Suprapubic skin (tissue), 3 donors: Measurements from ENCODE around the gene PGPEP1.

ENCODE experiments used
- EP300 ChIP-seq: sonication (generic); formaldehyde crosslinking; IDR thresholded peaks from one replicate; pipeline ENCODE4 v1.6.1; 2017; ENCODE audit warnings: antibody characterized with exemption
- POLR2A ChIP-seq, 2 donors: fragments of 450-650 bp; IDR thresholded peaks; one replicate each; pipeline ENCODE4 v1.6.1; 2017; ENCODE audit warnings: antibody characterized with exemption in 2 of 2, mild to moderate bottlenecking in 2 of 2, moderate library complexity in 2 of 2
- TF ChIP-seq, protein P1 (sequence below), 2 donors: fragments of 200-600 bp in 1 of 2; fragments of 450-650 bp in 1 of 2; sonication (generic) in 1 of 2; IDR thresholded peaks; one replicate each; pipeline ENCODE4 v1.5.1; 2016 to 2019; ENCODE audit warnings: antibody characterized with exemption in 2 of 2, mild to moderate bottlenecking in 1 of 2, moderate library complexity in 1 of 2

DNA sequence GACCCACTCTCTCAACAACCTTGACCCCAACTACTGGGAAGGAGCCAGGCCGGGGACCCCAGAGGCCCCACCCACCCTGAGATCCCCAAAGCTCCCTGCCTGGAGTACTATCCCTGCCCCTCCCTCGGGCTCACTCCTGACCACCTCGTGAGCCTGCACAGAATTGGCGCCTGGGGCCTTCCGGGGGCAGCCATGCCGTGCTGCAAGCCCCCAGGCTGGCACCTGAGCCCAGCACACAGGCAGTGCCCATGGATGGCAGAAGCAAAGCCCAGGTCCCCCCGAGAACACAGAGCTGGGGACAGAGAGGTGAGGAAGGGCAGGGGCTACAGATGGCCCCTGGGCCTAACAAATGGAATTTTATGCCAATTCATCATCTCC lies 31.5 kb upstream of the PGPEP1 start:
- TF ChIP-seq, protein P1, sequence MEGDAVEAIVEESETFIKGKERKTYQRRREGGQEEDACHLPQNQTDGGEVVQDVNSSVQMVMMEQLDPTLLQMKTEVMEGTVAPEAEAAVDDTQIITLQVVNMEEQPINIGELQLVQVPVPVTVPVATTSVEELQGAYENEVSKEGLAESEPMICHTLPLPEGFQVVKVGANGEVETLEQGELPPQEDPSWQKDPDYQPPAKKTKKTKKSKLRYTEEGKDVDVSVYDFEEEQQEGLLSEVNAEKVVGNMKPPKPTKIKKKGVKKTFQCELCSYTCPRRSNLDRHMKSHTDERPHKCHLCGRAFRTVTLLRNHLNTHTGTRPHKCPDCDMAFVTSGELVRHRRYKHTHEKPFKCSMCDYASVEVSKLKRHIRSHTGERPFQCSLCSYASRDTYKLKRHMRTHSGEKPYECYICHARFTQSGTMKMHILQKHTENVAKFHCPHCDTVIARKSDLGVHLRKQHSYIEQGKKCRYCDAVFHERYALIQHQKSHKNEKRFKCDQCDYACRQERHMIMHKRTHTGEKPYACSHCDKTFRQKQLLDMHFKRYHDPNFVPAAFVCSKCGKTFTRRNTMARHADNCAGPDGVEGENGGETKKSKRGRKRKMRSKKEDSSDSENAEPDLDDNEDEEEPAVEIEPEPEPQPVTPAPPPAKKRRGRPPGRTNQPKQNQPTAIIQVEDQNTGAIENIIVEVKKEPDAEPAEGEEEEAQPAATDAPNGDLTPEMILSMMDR (IDR thresholded peaks at IDR 0.05), result no peak
- TF ChIP-seq EP300 (no peak), POLR2A (IDR thresholded peaks at IDR 0.05) (no peak)
